Activated naive CD4-positive, alpha-beta T cell treated with anti-CD3 and anti-CD28 coated beads, Interleukin-2, amount 10 ng/mL, durations not matched to agents 7 days and 5 days (primary cell): ENCODE data around the gene SHFL.
A peak's percentile ranks its signal among the peaks of the same experiment; 100 is the strongest.

Source experiments
- CTCF ChIA-PET: fragments of 350-600 bp; sonication (Branson Sonifier 250); formaldehyde crosslinking; loops from one replicate; lab custom pipeline; 2021; ENCODE audit warnings: antibody characterized with exemption; lab: Charles Lee
- DNase-seq: peaks from one replicate; pipeline ENCODE4 v3.0.0-alpha.2; 2020
- H3K27ac Mint-ChIP-seq: one replicate; pipeline ENCODE4 v1.8.0; 2021; ENCODE audit warnings: mild to moderate bottlenecking, moderate library complexity, mixed read lengths
- H3K27me3 Mint-ChIP-seq: one replicate; pipeline ENCODE4 v1.8.0; 2021; ENCODE audit warnings: mild to moderate bottlenecking, mixed read lengths
- H3K36me3 Mint-ChIP-seq: one replicate; pipeline ENCODE4 v1.8.0; 2021; ENCODE audit warnings: mixed read lengths
- H3K4me1 Mint-ChIP-seq: one replicate; pipeline ENCODE4 v1.8.0; 2021; ENCODE audit warnings: mixed read lengths
- H3K4me3 Mint-ChIP-seq: one replicate; pipeline ENCODE4 v1.8.0; 2021; ENCODE audit warnings: mild to moderate bottlenecking, moderate library complexity, mixed read lengths
- H3K9me3 Mint-ChIP-seq: one replicate; pipeline ENCODE4 v1.8.0; 2021; ENCODE audit warnings: mixed read lengths

The SHFL gene

GRCh38 chr19:10116866-10117616 lies 30.9 kb downstream of the SHFL start:
- no peak for DNase-seq
- no peaks in the 10 kb centered on the region for H3K9me3 Mint-ChIP-seq
- CTCF ChIA-PET = interaction anchor here (0.6 to 1.6 kb wide), 3 partner anchors 11 to 257 kb away, joined by 3 to 8 read pairs (median 3); partner anchors contain the start of gene PPAN
- peaks cover 35% of the 10 kb centered on the region for H3K36me3 Mint-ChIP-seq
- peaks cover 37% of the 10 kb centered on the region for H3K4me1 Mint-ChIP-seq
- no peak overlapping the region for H3K27ac Mint-ChIP-seq
- H3K4me3 Mint-ChIP-seq = peak overlapping the region; percentile 18
- H3K27me3 Mint-ChIP-seq = no peaks in the 10 kb centered on the region

GRCh38 chr19:10118960-10119359 lies 32.8 kb downstream of the SHFL start:
- CTCF ChIA-PET = interaction anchor here (1.3 kb wide), 1 partner anchor 131 kb away, joined by 3 read pairs; no protein-coding TSS in a partner anchor
- peak overlapping the region; percentile 89 for H3K27ac Mint-ChIP-seq
- H3K4me3 Mint-ChIP-seq = peak overlapping the region; percentile 94
- H3K36me3 Mint-ChIP-seq = peaks cover 30% of the 10 kb centered on the region
- no peaks in the 10 kb centered on the region for H3K9me3 Mint-ChIP-seq
- H3K27me3 Mint-ChIP-seq = no peaks in the 10 kb centered on the region
- peaks cover 24% of the 10 kb centered on the region for H3K4me1 Mint-ChIP-seq
- no peak for DNase-seq

GRCh38 chr19:10120538-10121189 lies 34.5 kb downstream of the SHFL start:
- CTCF ChIA-PET = interaction anchor here (1.0 to 1.1 kb wide), 2 partner anchors 14 to 24 kb away, joined by 3 to 4 read pairs; partner anchors contain the start of gene PPAN
- H3K4me1 Mint-ChIP-seq = peaks cover 26% of the 10 kb centered on the region
- peaks cover 23% of the 10 kb centered on the region for H3K36me3 Mint-ChIP-seq
- H3K4me3 Mint-ChIP-seq = no peak overlapping the region
- no peaks in the 10 kb centered on the region for H3K27me3 Mint-ChIP-seq
- no peak for DNase-seq
- H3K27ac Mint-ChIP-seq = no peak overlapping the region
- H3K9me3 Mint-ChIP-seq = no peaks in the 10 kb centered on the region

- H3K27me3 Mint-ChIP-seq = no peaks in the 10 kb centered on the region
- peaks cover 21% of the 10 kb centered on the region for H3K4me1 Mint-ChIP-seq
- H3K36me3 Mint-ChIP-seq = peaks cover 14% of the 10 kb centered on the region
- DNase-seq = no peak
- CTCF ChIA-PET = no interaction called here
- no peak overlapping the region for H3K4me3 Mint-ChIP-seq
- H3K27ac Mint-ChIP-seq = no peak overlapping the region
- no peaks in the 10 kb centered on the region for H3K9me3 Mint-ChIP-seq
Measured at GRCh38 chr19:10122045-10122444, 35.9 kb downstream of the SHFL start.

- peaks cover 10% of the 10 kb centered on the region for H3K4me1 Mint-ChIP-seq
- H3K27ac Mint-ChIP-seq = peak overlapping the region; percentile 12
- H3K9me3 Mint-ChIP-seq = no peaks in the 10 kb centered on the region
- DNase-seq = no peak
- CTCF ChIA-PET = no interaction called here
- peaks cover 10% of the 10 kb centered on the region for H3K36me3 Mint-ChIP-seq
- no peaks in the 10 kb centered on the region for H3K27me3 Mint-ChIP-seq
- no peak overlapping the region for H3K4me3 Mint-ChIP-seq
Measured at GRCh38 chr19:10124429-10124828, 38.3 kb downstream of the SHFL start.

- CTCF ChIA-PET = no interaction called here
- peaks cover 2% of the 10 kb centered on the region for H3K4me1 Mint-ChIP-seq
Measured at GRCh38 chr19:10126213-10126639, 40.1 kb downstream of the SHFL start.

GRCh38 chr19:10132905-10133304 lies 46.8 kb downstream of the SHFL start:
- peaks cover 33% of the 10 kb centered on the region for H3K36me3 Mint-ChIP-seq

More at GRCh38 chr19:10126213-10126639, 40.1 kb downstream of the SHFL start:
- Mint-ChIP-seq H3K27ac (no peak overlapping the region), H3K4me3 (no peak overlapping the region), H3K36me3 (peaks cover 14% of the 10 kb centered on the region), H3K27me3 (no peaks in the 10 kb centered on the region), H3K9me3 (no peaks in the 10 kb centered on the region)
- DNase-seq = no peak

GRCh38 chr19:10133596-10133995 lies 47.5 kb downstream of the SHFL start:
- peaks cover 34% of the 10 kb centered on the region for H3K36me3 Mint-ChIP-seq
- no peak overlapping the region for H3K4me3 Mint-ChIP-seq
- peaks cover 4% of the 10 kb centered on the region for H3K4me1 Mint-ChIP-seq
- no peaks in the 10 kb centered on the region for H3K9me3 Mint-ChIP-seq
- no peak overlapping the region for H3K27ac Mint-ChIP-seq
- CTCF ChIA-PET = no interaction called here
- no peaks in the 10 kb centered on the region for H3K27me3 Mint-ChIP-seq
- no peak for DNase-seq

More at GRCh38 chr19:10132905-10133304, 46.8 kb downstream of the SHFL start:
- Mint-ChIP-seq H3K9me3 (no peaks in the 10 kb centered on the region), H3K4me1 (peaks cover 4% of the 10 kb centered on the region), H3K4me3 (no peak overlapping the region), H3K27ac (no peak overlapping the region), H3K27me3 (no peaks in the 10 kb centered on the region)
- no peak for DNase-seq
- CTCF ChIA-PET = no interaction called here

- no peak overlapping the region for H3K27ac Mint-ChIP-seq
- H3K27me3 Mint-ChIP-seq = no peaks in the 10 kb centered on the region
- peaks cover 4% of the 10 kb centered on the region for H3K4me1 Mint-ChIP-seq
- H3K4me3 Mint-ChIP-seq = no peak overlapping the region
- no peaks in the 10 kb centered on the region for H3K9me3 Mint-ChIP-seq
- H3K36me3 Mint-ChIP-seq = peaks cover 37% of the 10 kb centered on the region
- no peak for DNase-seq
- CTCF ChIA-PET = no interaction called here
Measured at GRCh38 chr19:10134040-10134439, 47.9 kb downstream of the SHFL start.

- no peaks in the 10 kb centered on the region for H3K27me3 Mint-ChIP-seq
- H3K36me3 Mint-ChIP-seq = peaks cover 44% of the 10 kb centered on the region
- H3K9me3 Mint-ChIP-seq = no peaks in the 10 kb centered on the region
- CTCF ChIA-PET = no interaction called here
- peaks cover 4% of the 10 kb centered on the region for H3K4me1 Mint-ChIP-seq
- no peak overlapping the region for H3K4me3 Mint-ChIP-seq
- no peak overlapping the region for H3K27ac Mint-ChIP-seq
- no peak for DNase-seq
Measured at GRCh38 chr19:10135551-10136334, 49.6 kb downstream of the SHFL start.

GRCh38 chr19:10136936-10137335 lies 50.8 kb downstream of the SHFL start:
- CTCF ChIA-PET = no interaction called here
- Mint-ChIP-seq H3K27ac (peak overlapping the region; percentile 55), H3K4me1 (peaks cover 14% of the 10 kb centered on the region), H3K4me3 (no peak overlapping the region), H3K36me3 (peaks cover 52% of the 10 kb centered on the region), H3K27me3 (no peaks in the 10 kb centered on the region), H3K9me3 (no peaks in the 10 kb centered on the region)
- no peak for DNase-seq

- no peaks in the 10 kb centered on the region for H3K27me3 Mint-ChIP-seq
- peaks cover 23% of the 10 kb centered on the region for H3K4me1 Mint-ChIP-seq
- no peak for DNase-seq
- H3K36me3 Mint-ChIP-seq = peaks cover 56% of the 10 kb centered on the region
- H3K27ac Mint-ChIP-seq = peak overlapping the region; percentile 14
- H3K9me3 Mint-ChIP-seq = no peaks in the 10 kb centered on the region
- CTCF ChIA-PET = interaction anchor here (1.7 kb wide), 1 partner anchor 25 kb away, joined by 4 read pairs; no protein-coding TSS in a partner anchor
- no peak overlapping the region for H3K4me3 Mint-ChIP-seq
Measured at GRCh38 chr19:10137751-10138682, 51.9 kb downstream of the SHFL start.
